Measurements from ENCODE around the gene ING3.

DNA sequence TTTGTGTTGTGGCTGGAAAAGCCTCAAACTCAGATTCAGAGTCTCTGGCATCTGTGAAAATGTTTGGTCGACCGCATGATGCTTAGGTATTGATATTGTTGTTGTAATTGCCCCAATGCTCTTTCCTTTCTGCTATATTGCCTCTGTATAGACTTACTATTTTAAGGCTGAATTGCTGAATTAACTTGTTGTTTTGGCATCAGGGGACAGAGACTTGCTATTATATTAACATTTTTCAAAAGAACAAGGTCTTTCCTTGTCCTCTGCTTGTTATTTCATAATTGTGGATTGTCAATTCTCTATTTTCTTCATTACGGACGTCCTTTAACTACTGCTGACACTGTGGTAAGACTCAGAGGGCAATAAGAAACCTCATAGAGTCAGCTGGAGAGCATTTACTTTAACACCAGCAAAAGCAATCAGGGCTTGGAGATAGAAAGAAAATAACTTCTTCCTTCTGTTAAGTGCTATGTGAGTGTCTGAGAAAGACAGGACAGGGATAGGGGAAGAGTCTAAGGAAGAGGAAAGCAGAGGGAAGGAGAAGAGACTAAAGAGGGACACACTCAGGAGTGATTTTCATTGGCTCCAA is 55.5 kb downstream of the ING3 start:
- TF ChIP-seq, protein P1, sequence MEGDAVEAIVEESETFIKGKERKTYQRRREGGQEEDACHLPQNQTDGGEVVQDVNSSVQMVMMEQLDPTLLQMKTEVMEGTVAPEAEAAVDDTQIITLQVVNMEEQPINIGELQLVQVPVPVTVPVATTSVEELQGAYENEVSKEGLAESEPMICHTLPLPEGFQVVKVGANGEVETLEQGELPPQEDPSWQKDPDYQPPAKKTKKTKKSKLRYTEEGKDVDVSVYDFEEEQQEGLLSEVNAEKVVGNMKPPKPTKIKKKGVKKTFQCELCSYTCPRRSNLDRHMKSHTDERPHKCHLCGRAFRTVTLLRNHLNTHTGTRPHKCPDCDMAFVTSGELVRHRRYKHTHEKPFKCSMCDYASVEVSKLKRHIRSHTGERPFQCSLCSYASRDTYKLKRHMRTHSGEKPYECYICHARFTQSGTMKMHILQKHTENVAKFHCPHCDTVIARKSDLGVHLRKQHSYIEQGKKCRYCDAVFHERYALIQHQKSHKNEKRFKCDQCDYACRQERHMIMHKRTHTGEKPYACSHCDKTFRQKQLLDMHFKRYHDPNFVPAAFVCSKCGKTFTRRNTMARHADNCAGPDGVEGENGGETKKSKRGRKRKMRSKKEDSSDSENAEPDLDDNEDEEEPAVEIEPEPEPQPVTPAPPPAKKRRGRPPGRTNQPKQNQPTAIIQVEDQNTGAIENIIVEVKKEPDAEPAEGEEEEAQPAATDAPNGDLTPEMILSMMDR (IDR thresholded peaks at IDR 0.05), result no peak
- no peak for TF ChIP-seq POLR2A (IDR thresholded peaks at IDR 0.05)

Data from heart left ventricle (tissue), 13 donors.